Measurements from ENCODE around the gene NXPE3. TPM values are rescaled to one million over a fixed set of nuclear protein-coding genes. Genes with fewer than 3 reads are reported as not detected.

NXPE3 gene
- total RNA-seq, 2 experiments from 2014 or later = 18.7 to 19.8 TPM

GRCh38 chr3:101847328-101847727 lies 68.3 kb downstream of the NXPE3 start:
- intact Hi-C loops (cut with micrococcal nuclease) = no loop called here
- CTCF ChIA-PET = interaction anchor here (1.0 to 1.3 kb wide), 2 partner anchors 17 to 382 kb away, joined by 3 to 4 read pairs; no protein-coding TSS in a partner anchor
- POLR2A ChIA-PET = interaction anchor here (1.0 to 3.2 kb wide), 2 partner anchors 18 kb away, joined by 3 to 198 read pairs; no protein-coding TSS in a partner anchor
- H3K4me3 Mint-ChIP-seq = no peak overlapping the region
- H3K27ac Mint-ChIP-seq = no peak overlapping the region
- H3K9me3 Mint-ChIP-seq = no peaks in the 10 kb centered on the region
- peaks cover 31% of the 10 kb centered on the region for H3K36me3 Mint-ChIP-seq
- H3K4me1 Mint-ChIP-seq (ENCODE audit: low read depth) = peaks cover 26% of the 10 kb centered on the region
- no peak for DNase-seq
- no peaks in the 10 kb centered on the region for H3K27me3 Mint-ChIP-seq

GRCh38 chr3:101848326-101848725 lies 69.3 kb downstream of the NXPE3 start:
- DNase-seq = no peak
- POLR2A ChIA-PET = interaction anchor here (0.5 to 3.2 kb wide), 8 partner anchors 9 to 458 kb away, joined by 3 to 198 read pairs (median 8); no protein-coding TSS in a partner anchor

GRCh38 chr3:101848754-101849713 lies 70.0 kb downstream of the NXPE3 start, which contains the start of gene NFKBIZ:
Gene NFKBIZ (plus strand): TSS chr3:101849514. CDS start chr3:101849629, 115 bp downstream.
- no peaks in the 10 kb centered on the region for H3K9me3 Mint-ChIP-seq
- peaks cover 46% of the 10 kb centered on the region for H3K36me3 Mint-ChIP-seq
- H3K27me3 Mint-ChIP-seq = no peaks in the 10 kb centered on the region
- peak within 1 kb of the TSS; percentile 99 for H3K27ac Mint-ChIP-seq
- POLR2A ChIA-PET = interaction anchor here (0.5 to 3.2 kb wide), 28 partner anchors 8 to 459 kb away, joined by 3 to 198 read pairs (median 5); partner anchors contain the start of genes CEP97, NXPE3 and RPL24
- peak; percentile 97 for DNase-seq
- H3K4me1 Mint-ChIP-seq (ENCODE audit: low read depth) = peaks cover 43% of the 10 kb centered on the region
- H3K4me3 Mint-ChIP-seq = peak within 1 kb of the TSS; percentile 92
- CTCF ChIA-PET = interaction anchor here (1.3 to 2.3 kb wide), 7 partner anchors 9 to 380 kb away, joined by 3 to 14 read pairs (median 4); no protein-coding TSS in a partner anchor
- intact Hi-C loops (cut with micrococcal nuclease) = loop anchor here (1.0 kb wide), 1 partner anchor 125 kb away; the partner anchor contains the start of gene CEP97

More at GRCh38 chr3:101848326-101848725, 69.3 kb downstream of the NXPE3 start:
- intact Hi-C loops (cut with micrococcal nuclease) = no loop called here
- H3K27ac Mint-ChIP-seq = peak overlapping the region; percentile 86
- no peaks in the 10 kb centered on the region for H3K27me3 Mint-ChIP-seq
- H3K36me3 Mint-ChIP-seq = peaks cover 39% of the 10 kb centered on the region
- CTCF ChIA-PET = interaction anchor here (0.6 to 2.3 kb wide), 4 partner anchors 18 to 381 kb away, joined by 3 to 12 read pairs (median 4); no protein-coding TSS in a partner anchor
- peak overlapping the region; percentile 92 for H3K4me3 Mint-ChIP-seq
- H3K9me3 Mint-ChIP-seq = no peaks in the 10 kb centered on the region
- H3K4me1 Mint-ChIP-seq (ENCODE audit: low read depth) = peaks cover 36% of the 10 kb centered on the region

- Mint-ChIP-seq H3K9me3 (no peaks in the 10 kb centered on the region), H3K4me3 (peak overlapping the region; percentile 92), H3K36me3 (peaks cover 52% of the 10 kb centered on the region), H3K4me1 (ENCODE audit: low read depth) (peaks cover 49% of the 10 kb centered on the region), H3K27ac (peak overlapping the region; percentile 99), H3K27me3 (no peaks in the 10 kb centered on the region)
- DNase-seq = peak; percentile 66
- CTCF ChIA-PET = interaction anchor here (1.0 to 2.3 kb wide), 6 partner anchors 10 to 376 kb away, joined by 3 to 14 read pairs (median 4); no protein-coding TSS in a partner anchor
- intact Hi-C loops (cut with micrococcal nuclease) = loop anchor here (1.0 to 5.0 kb wide), 10 partner anchors 22 to 376 kb away; partner anchors contain the start of genes CEP97, NXPE3 and PCNP
- POLR2A ChIA-PET = interaction anchor here (0.6 to 3.2 kb wide), 27 partner anchors 9 to 459 kb away, joined by 3 to 198 read pairs (median 5); partner anchors contain the start of genes CEP97, NXPE3 and RPL24
Measured at GRCh38 chr3:101849714-101850245, 70.8 kb downstream of the NXPE3 start.

- Mint-ChIP-seq H3K4me3 (peak overlapping the region; percentile 92), H3K27ac (peak overlapping the region; percentile 99), H3K9me3 (no peaks in the 10 kb centered on the region), H3K27me3 (no peaks in the 10 kb centered on the region), H3K4me1 (ENCODE audit: low read depth) (peaks cover 56% of the 10 kb centered on the region), H3K36me3 (peaks cover 59% of the 10 kb centered on the region)
- ChIA-PET CTCF (interaction anchor here (0.7 to 2.8 kb wide), 12 partner anchors 11 to 375 kb away, joined by 3 to 19 read pairs (median 6); no protein-coding TSS in a partner anchor), POLR2A (interaction anchor here (0.6 to 6.8 kb wide), 30 partner anchors 8 to 460 kb away, joined by 3 to 198 read pairs (median 6); partner anchors contain the start of genes CEP97, NXPE3 and RPL24)
- DNase-seq = peak; percentile 79
- intact Hi-C loops (cut with micrococcal nuclease) = loop anchor here (1.0 to 5.0 kb wide), 15 partner anchors 11 to 375 kb away; partner anchors contain the start of genes NXPE3, PCNP and ZBTB11
Measured at GRCh38 chr3:101850246-101851051, 71.4 kb downstream of the NXPE3 start.

GRCh38 chr3:101851072-101851770 lies 72.2 kb downstream of the NXPE3 start:
- peak overlapping the region; percentile 92 for H3K4me3 Mint-ChIP-seq
- peaks cover 60% of the 10 kb centered on the region for H3K4me1 Mint-ChIP-seq (ENCODE audit: low read depth)
- CTCF ChIA-PET = interaction anchor here (0.6 to 2.8 kb wide), 14 partner anchors 22 to 374 kb away, joined by 3 to 19 read pairs (median 4); no protein-coding TSS in a partner anchor

GRCh38 chr3:101851850-101852714 lies 73.1 kb downstream of the NXPE3 start:
- peak overlapping the region; percentile 92 for H3K4me3 Mint-ChIP-seq
- ChIA-PET POLR2A (interaction anchor here (0.5 to 6.8 kb wide), 10 partner anchors 9 to 417 kb away, joined by 3 to 88 read pairs (median 3); no protein-coding TSS in a partner anchor), CTCF (interaction anchor here (0.6 to 2.8 kb wide), 16 partner anchors 23 to 373 kb away, joined by 3 to 19 read pairs (median 3); no protein-coding TSS in a partner anchor)
- no peaks in the 10 kb centered on the region for H3K27me3 Mint-ChIP-seq
- H3K27ac Mint-ChIP-seq = peak overlapping the region; percentile 99
- H3K36me3 Mint-ChIP-seq = peaks cover 69% of the 10 kb centered on the region
- DNase-seq = no peak
- intact Hi-C loops (cut with micrococcal nuclease) = loop anchor here (1.0 to 5.0 kb wide), 11 partner anchors 9 to 333 kb away; partner anchors contain the start of genes NXPE3, PCNP and ZBTB11
- no peaks in the 10 kb centered on the region for H3K9me3 Mint-ChIP-seq
- peaks cover 67% of the 10 kb centered on the region for H3K4me1 Mint-ChIP-seq (ENCODE audit: low read depth)

More at GRCh38 chr3:101851072-101851770, 72.2 kb downstream of the NXPE3 start:
- H3K27ac Mint-ChIP-seq = peak overlapping the region; percentile 99
- POLR2A ChIA-PET = interaction anchor here (0.7 to 6.8 kb wide), 10 partner anchors 10 to 234 kb away, joined by 3 to 88 read pairs (median 3); partner anchors contain the start of gene RPL24
- intact Hi-C loops (cut with micrococcal nuclease) = loop anchor here (1.0 to 5.0 kb wide), 11 partner anchors 10 to 332 kb away; partner anchors contain the start of genes NXPE3, PCNP and ZBTB11
- H3K27me3 Mint-ChIP-seq = no peaks in the 10 kb centered on the region
- H3K36me3 Mint-ChIP-seq = peaks cover 63% of the 10 kb centered on the region
- DNase-seq = no peak
- H3K9me3 Mint-ChIP-seq = no peaks in the 10 kb centered on the region

- DNase-seq = no peak
- H3K27ac Mint-ChIP-seq = peak overlapping the region; percentile 99
- peaks cover 72% of the 10 kb centered on the region for H3K4me1 Mint-ChIP-seq (ENCODE audit: low read depth)
- POLR2A ChIA-PET = interaction anchor here (1.5 to 6.8 kb wide), 2 partner anchors 8 to 25 kb away, joined by 3 to 88 read pairs; no protein-coding TSS in a partner anchor
- no peaks in the 10 kb centered on the region for H3K9me3 Mint-ChIP-seq
- intact Hi-C loops (cut with micrococcal nuclease) = loop anchor here (5.0 kb wide), 1 partner anchor 281 kb away; the partner anchor contains the start of gene PCNP
- no peaks in the 10 kb centered on the region for H3K27me3 Mint-ChIP-seq
- CTCF ChIA-PET = interaction anchor here (0.8 to 2.8 kb wide), 4 partner anchors 35 to 372 kb away, joined by 3 to 19 read pairs (median 3); no protein-coding TSS in a partner anchor
- H3K4me3 Mint-ChIP-seq = peak overlapping the region; percentile 92
- H3K36me3 Mint-ChIP-seq = peaks cover 80% of the 10 kb centered on the region
Measured at GRCh38 chr3:101852983-101853840, 74.2 kb downstream of the NXPE3 start.

Measured in activated CD4-positive, alpha-beta memory T cell treated with anti-CD3 and anti-CD28 coated beads for 36 hours (primary cell).